PFSK-1 (cell line): ENCODE results near the gene GSS.

Experiments
- FOXP2 ChIP-seq: optimal IDR thresholded peaks from 2 replicates; pipeline ENCODE3; 2011; ENCODE audit warnings: borderline replicate concordance, control low read depth, inconsistent platforms; ENCODE audit not compliant: insufficient read depth; ENCODE audit errors: extremely low read length, extremely low read depth
- POLR2AphosphoS5 ChIP-seq: IDR thresholded peaks from 2 replicates; pipeline ENCODE4 v1.6.1; 2012; ENCODE audit warnings: low read depth, mild to moderate bottlenecking, control low read depth, low read length, moderate library complexity
- REST ChIP-seq, 2 experiments: IDR thresholded peaks; 2 replicates each; pipeline versions ENCODE4 v1.6.1 to v1.8.0; 2011 to 2012; ENCODE audit warnings: low read depth in 2 of 2, low read length in 2 of 2, control low read depth in 1 of 2, inconsistent platforms in 1 of 2, mild to moderate bottlenecking in 1 of 2, moderate library complexity in 1 of 2; ENCODE audit not compliant: insufficient read depth in 1 of 2
- SIN3A ChIP-seq: IDR thresholded peaks from 2 replicates; pipeline ENCODE4 v1.6.1; 2012; ENCODE audit warnings: mild to moderate bottlenecking, low read length, moderate library complexity, borderline replicate concordance; ENCODE audit not compliant: insufficient read depth
- TAF1 ChIP-seq: IDR thresholded peaks from 2 replicates; pipeline ENCODE4 v1.6.1; 2012; ENCODE audit warnings: low read length, control low read depth, borderline replicate concordance; ENCODE audit not compliant: insufficient read depth

The GSS gene

GRCh38 chr20:34993941-34994508 is 38.4 kb upstream of the GSS start:
- TF ChIP-seq POLR2AphosphoS5 (no peak), REST (IDR thresholded peaks at IDR 0.05; ENCODE audit: insufficient read depth in 1 of 2, low read depth in 2 of 2, low read length in 2 of 2) (no peak), SIN3A (no peak), FOXP2 (no peak), TAF1 (no peak)

GRCh38 chr20:34992751-34993417 is 37.3 kb upstream of the GSS start:
- TF ChIP-seq SIN3A (no peak), TAF1 (no peak), FOXP2 (no peak), REST (IDR thresholded peaks at IDR 0.05; ENCODE audit: insufficient read depth in 1 of 2, low read depth in 2 of 2, low read length in 2 of 2) (no peak), POLR2AphosphoS5 (no peak)

GRCh38 chr20:34990661-34991214 is 35.1 kb upstream of the GSS start:
- no peak for TF ChIP-seq TAF1
- no peak for TF ChIP-seq REST (IDR thresholded peaks at IDR 0.05; ENCODE audit: insufficient read depth in 1 of 2, low read depth in 2 of 2, low read length in 2 of 2)
- no peak for TF ChIP-seq SIN3A
- no peak for TF ChIP-seq FOXP2
- no peak for TF ChIP-seq POLR2AphosphoS5

- TF ChIP-seq TAF1 (no peak), FOXP2 (no peak), REST (IDR thresholded peaks at IDR 0.05; ENCODE audit: insufficient read depth in 1 of 2, low read depth in 2 of 2, low read length in 2 of 2) (no peak), POLR2AphosphoS5 (no peak)
Observed at GRCh38 chr20:34990231-34990630, 34.6 kb upstream of the GSS start.
